Tibial nerve (tissue), 4 donors: Measurements from ENCODE around the gene KRTAP21-2. TPM values are rescaled to one million over a fixed set of nuclear protein-coding genes. Genes with fewer than 3 reads are reported as not detected.

Source experiments
- DNase-seq, 2 donors: peaks; one replicate each; pipeline ENCODE4 v3.0.0-alpha.2; 2019; ENCODE audit warnings: low spot score in 2 of 2
- H3K27ac ChIP-seq, 4 donors: fragments of 200-600 bp; sonication (generic) in 3 of 4; one replicate each; pipeline ENCODE4 v1.5.1; 2017 to 2019; ENCODE audit warnings: mild to moderate bottlenecking in 1 of 4
- H3K27me3 ChIP-seq, 2 donors: fragments of 200-600 bp; sonication (generic) in 1 of 2; one replicate each; pipeline versions ENCODE4 v1.5.1 to v1.6.0; 2017 to 2019
- H3K36me3 ChIP-seq, 3 donors: fragments of 200-600 bp; sonication (generic); one replicate each; pipeline ENCODE4 v1.5.1; 2018 to 2019
- H3K4me1 ChIP-seq, 4 donors: fragments of 200-600 bp; sonication (generic) in 3 of 4; one replicate each; pipeline ENCODE4 v1.5.1; 2017 to 2019
- H3K4me3 ChIP-seq, 4 donors: fragments of 200-600 bp; sonication (generic) in 3 of 4; one replicate each; pipeline ENCODE4 v1.5.1; 2017 to 2019; ENCODE audit warnings: mild to moderate bottlenecking in 1 of 4, moderate library complexity in 1 of 4
- H3K9me3 ChIP-seq, 4 donors: fragments of 200-600 bp; sonication (generic) in 3 of 4; one replicate each; pipeline ENCODE4 v1.5.1; 2017 to 2019
- CTCF ChIP-seq, 5 experiments: fragments of 200-600 bp in 3 of 5; fragments of 450-650 bp in 2 of 5; sonication (generic) in 3 of 5; IDR thresholded peaks; one replicate each; pipeline ENCODE4 v1.5.1; 2016 to 2019; ENCODE audit warnings: antibody characterized with exemption in 5 of 5, mild to moderate bottlenecking in 3 of 5, moderate library complexity in 2 of 5
- EP300 ChIP-seq, 2 donors: sonication (generic); formaldehyde crosslinking; IDR thresholded peaks; one replicate each; pipeline ENCODE4 v1.6.1; 2017; ENCODE audit warnings: antibody characterized with exemption in 2 of 2, mild to moderate bottlenecking in 1 of 2
- POLR2A ChIP-seq, 2 donors: fragments of 450-650 bp; IDR thresholded peaks; one replicate each; pipeline ENCODE4 v1.6.1; 2017; ENCODE audit warnings: antibody characterized with exemption in 2 of 2, mild to moderate bottlenecking in 2 of 2, moderate library complexity in 2 of 2
- WGBS, 2 donors: methylation state at CpG; one replicate each; pipeline ENCODE4 v1.1.5; 2018; 5-methylcytosine and 5-hydroxymethylcytosine counted together
- total RNA-seq, 4 donors: library from RNA; depleted of rRNA; stranded (reverse); fragments of >200 nt; gene quantifications; one replicate each; pipeline ENCODE4 v1.1.0, GENCODE V29; 2016

The KRTAP21-2 gene
- not detected for total RNA-seq

- Histone ChIP-seq H3K27me3 (no peaks in the 10 kb centered on the region), H3K4me3 (no peak within 1 kb of the TSS), H3K27ac (no peak within 1 kb of the TSS), H3K9me3 (no peaks in the 10 kb centered on the region), H3K4me1 (no peaks in the 10 kb centered on the region), H3K36me3 (no peaks in the 10 kb centered on the region)
- no peak for TF ChIP-seq CTCF (IDR thresholded peaks at IDR 0.05)
- TF ChIP-seq EP300 (IDR thresholded peaks at IDR 0.05), result no peak
- DNase-seq, result no peak
These were observed at the start of gene KRTAP21-2 for GRCh38 chr21:30747159-30747558. TSS of gene KRTAP21-2 (minus strand) at chr21:30747259. CDS start at chr21:30747202, 57 bp downstream.

- H3K4me3 ChIP-seq, result no peak overlapping the region
- H3K27ac ChIP-seq, result no peak overlapping the region
- H3K36me3 ChIP-seq, result no peaks in the 10 kb centered on the region
- no peaks in the 10 kb centered on the region for H3K4me1 ChIP-seq
- H3K27me3 ChIP-seq, result no peaks in the 10 kb centered on the region
- TF ChIP-seq EP300 (IDR thresholded peaks at IDR 0.05) (no peak), POLR2A (IDR thresholded peaks at IDR 0.05) (no peak), CTCF (IDR thresholded peaks at IDR 0.05) (no peak)
- no peak for DNase-seq
- WGBS, 2 donors, result 75 to 80% methylated on average over 2 of the region's 2 CpGs
- H3K9me3 ChIP-seq, result no peaks in the 10 kb centered on the region
These were observed 46.7 kb upstream of the KRTAP21-2 start for GRCh38 chr21:30793581-30794314.

- no peak for DNase-seq
- Histone ChIP-seq H3K27ac (no peak overlapping the region), H3K4me3 (no peak overlapping the region), H3K4me1 (no peaks in the 10 kb centered on the region), H3K27me3 (no peaks in the 10 kb centered on the region), H3K9me3 (peaks cover 0 to 5% (median 0%) of the 10 kb centered on the region in 4 donors), H3K36me3 (no peaks in the 10 kb centered on the region)
- no peak for TF ChIP-seq POLR2A (IDR thresholded peaks at IDR 0.05)
- TF ChIP-seq EP300 (IDR thresholded peaks at IDR 0.05), result no peak
- TF ChIP-seq CTCF (IDR thresholded peaks at IDR 0.05), result no peak
- 72 to 86% methylated on average over 1 of the region's 1 CpG for WGBS, 2 donors
These were observed 32.2 kb upstream of the KRTAP21-2 start for GRCh38 chr21:30779249-30779648.

GRCh38 chr21:30769724-30770431, 22.8 kb upstream of the KRTAP21-2 start:
- Histone ChIP-seq H3K4me1 (no peaks in the 10 kb centered on the region), H3K36me3 (no peaks in the 10 kb centered on the region), H3K4me3 (no peak overlapping the region), H3K27me3 (no peaks in the 10 kb centered on the region), H3K27ac (no peak overlapping the region), H3K9me3 (peaks cover 0 to under 1% (median 0%) of the 10 kb centered on the region in 4 donors)
- DNase-seq, result no peak
- WGBS, 2 donors, result 89 to 91% methylated on average over 4 of the region's 4 CpGs
- TF ChIP-seq EP300 (IDR thresholded peaks at IDR 0.05) (no peak), CTCF (IDR thresholded peaks at IDR 0.05) (no peak), POLR2A (IDR thresholded peaks at IDR 0.05) (no peak)

GRCh38 chr21:30760776-30761175, 13.7 kb upstream of the KRTAP21-2 start:
- no peaks in the 10 kb centered on the region for H3K9me3 ChIP-seq
- no peak for TF ChIP-seq POLR2A (IDR thresholded peaks at IDR 0.05)
- TF ChIP-seq EP300 (IDR thresholded peaks at IDR 0.05), result no peak
- TF ChIP-seq CTCF (IDR thresholded peaks at IDR 0.05), result no peak
- no peaks in the 10 kb centered on the region for H3K27me3 ChIP-seq
- DNase-seq, result no peak
- 53 to 54% methylated on average over 2 of the region's 2 CpGs for WGBS, 2 donors
- H3K4me1 ChIP-seq, result no peaks in the 10 kb centered on the region
- no peak overlapping the region for H3K4me3 ChIP-seq
- no peak overlapping the region for H3K27ac ChIP-seq
- no peaks in the 10 kb centered on the region for H3K36me3 ChIP-seq
